ENCODE measurements around the gene ANKDD1B. TPM values are rescaled to one million over a fixed set of nuclear protein-coding genes. Genes with fewer than 3 reads are reported as not detected.
"Not testable (repeated sequence)": the region's sequence is repeated elsewhere in the genome, so short reads cannot be mapped to it uniquely, and the experiment has no call there.

Gene ANKDD1B
- total and polyA plus RNA-seq, 2 of the 13 experiments (the other 11 are each of a cell fraction or from before 2014, with no cell fraction given): 0.12 to 0.27 TPM

- TF ChIP-seq DBP (CRISPR knock-in tag; IDR thresholded peaks at IDR 0.05; ENCODE audit: not compliant biosample characterization) (no peak), SOX13 (IDR thresholded peaks at IDR 0.05) (no peak), SOX13 (CRISPR knock-in tag; conservative IDR thresholded peaks at IDR 0.05 in 1 of 2, IDR thresholded peaks at IDR 0.05 in 1 of 2) (no peak), PCBP2 (optimal IDR thresholded peaks at IDR 0.05; ENCODE audit: low read depth, low read length, poor library complexity, severe bottlenecking) (no peak)
- TF ChIP-seq, protein P1, sequence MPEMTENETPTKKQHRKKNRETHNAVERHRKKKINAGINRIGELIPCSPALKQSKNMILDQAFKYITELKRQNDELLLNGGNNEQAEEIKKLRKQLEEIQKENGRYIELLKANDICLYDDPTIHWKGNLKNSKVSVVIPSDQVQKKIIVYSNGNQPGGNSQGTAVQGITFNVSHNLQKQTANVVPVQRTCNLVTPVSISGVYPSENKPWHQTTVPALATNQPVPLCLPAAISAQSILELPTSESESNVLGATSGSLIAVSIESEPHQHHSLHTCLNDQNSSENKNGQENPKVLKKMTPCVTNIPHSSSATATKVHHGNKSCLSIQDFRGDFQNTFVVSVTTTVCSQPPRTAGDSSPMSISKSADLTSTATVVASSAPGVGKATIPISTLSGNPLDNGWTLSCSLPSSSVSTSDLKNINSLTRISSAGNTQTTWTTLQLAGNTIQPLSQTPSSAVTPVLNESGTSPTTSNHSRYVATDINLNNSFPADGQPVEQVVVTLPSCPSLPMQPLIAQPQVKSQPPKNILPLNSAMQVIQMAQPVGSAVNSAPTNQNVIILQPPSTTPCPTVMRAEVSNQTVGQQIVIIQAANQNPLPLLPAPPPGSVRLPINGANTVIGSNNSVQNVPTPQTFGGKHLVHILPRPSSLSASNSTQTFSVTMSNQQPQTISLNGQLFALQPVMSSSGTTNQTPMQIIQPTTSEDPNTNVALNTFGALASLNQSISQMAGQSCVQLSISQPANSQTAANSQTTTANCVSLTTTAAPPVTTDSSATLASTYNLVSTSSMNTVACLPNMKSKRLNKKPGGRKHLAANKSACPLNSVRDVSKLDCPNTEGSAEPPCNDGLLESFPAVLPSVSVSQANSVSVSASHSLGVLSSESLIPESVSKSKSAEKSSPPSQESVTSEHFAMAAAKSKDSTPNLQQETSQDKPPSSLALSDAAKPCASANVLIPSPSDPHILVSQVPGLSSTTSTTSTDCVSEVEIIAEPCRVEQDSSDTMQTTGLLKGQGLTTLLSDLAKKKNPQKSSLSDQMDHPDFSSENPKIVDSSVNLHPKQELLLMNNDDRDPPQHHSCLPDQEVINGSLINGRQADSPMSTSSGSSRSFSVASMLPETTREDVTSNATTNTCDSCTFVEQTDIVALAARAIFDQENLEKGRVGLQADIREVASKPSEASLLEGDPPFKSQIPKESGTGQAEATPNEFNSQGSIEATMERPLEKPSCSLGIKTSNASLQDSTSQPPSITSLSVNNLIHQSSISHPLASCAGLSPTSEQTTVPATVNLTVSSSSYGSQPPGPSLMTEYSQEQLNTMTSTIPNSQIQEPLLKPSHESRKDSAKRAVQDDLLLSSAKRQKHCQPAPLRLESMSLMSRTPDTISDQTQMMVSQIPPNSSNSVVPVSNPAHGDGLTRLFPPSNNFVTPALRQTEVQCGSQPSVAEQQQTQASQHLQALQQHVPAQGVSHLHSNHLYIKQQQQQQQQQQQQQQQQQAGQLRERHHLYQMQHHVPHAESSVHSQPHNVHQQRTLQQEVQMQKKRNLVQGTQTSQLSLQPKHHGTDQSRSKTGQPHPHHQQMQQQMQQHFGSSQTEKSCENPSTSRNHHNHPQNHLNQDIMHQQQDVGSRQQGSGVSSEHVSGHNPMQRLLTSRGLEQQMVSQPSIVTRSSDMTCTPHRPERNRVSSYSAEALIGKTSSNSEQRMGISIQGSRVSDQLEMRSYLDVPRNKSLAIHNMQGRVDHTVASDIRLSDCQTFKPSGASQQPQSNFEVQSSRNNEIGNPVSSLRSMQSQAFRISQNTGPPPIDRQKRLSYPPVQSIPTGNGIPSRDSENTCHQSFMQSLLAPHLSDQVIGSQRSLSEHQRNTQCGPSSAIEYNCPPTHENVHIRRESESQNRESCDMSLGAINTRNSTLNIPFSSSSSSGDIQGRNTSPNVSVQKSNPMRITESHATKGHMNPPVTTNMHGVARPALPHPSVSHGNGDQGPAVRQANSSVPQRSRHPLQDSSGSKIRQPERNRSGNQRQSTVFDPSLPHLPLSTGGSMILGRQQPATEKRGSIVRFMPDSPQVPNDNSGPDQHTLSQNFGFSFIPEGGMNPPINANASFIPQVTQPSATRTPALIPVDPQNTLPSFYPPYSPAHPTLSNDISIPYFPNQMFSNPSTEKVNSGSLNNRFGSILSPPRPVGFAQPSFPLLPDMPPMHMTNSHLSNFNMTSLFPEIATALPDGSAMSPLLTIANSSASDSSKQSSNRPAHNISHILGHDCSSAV (CRISPR knock-in tag; IDR thresholded peaks at IDR 0.05; ENCODE audit: borderline replicate concordance): no peak
- TF ChIP-seq, protein P2, sequence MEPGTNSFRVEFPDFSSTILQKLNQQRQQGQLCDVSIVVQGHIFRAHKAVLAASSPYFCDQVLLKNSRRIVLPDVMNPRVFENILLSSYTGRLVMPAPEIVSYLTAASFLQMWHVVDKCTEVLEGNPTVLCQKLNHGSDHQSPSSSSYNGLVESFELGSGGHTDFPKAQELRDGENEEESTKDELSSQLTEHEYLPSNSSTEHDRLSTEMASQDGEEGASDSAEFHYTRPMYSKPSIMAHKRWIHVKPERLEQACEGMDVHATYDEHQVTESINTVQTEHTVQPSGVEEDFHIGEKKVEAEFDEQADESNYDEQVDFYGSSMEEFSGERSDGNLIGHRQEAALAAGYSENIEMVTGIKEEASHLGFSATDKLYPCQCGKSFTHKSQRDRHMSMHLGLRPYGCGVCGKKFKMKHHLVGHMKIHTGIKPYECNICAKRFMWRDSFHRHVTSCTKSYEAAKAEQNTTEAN (CRISPR knock-in tag; conservative IDR thresholded peaks at IDR 0.05): no peak
These were observed 36.5 kb upstream of the ANKDD1B start (continued) for GRCh38 chr5:75574791-75575190.

DNA sequence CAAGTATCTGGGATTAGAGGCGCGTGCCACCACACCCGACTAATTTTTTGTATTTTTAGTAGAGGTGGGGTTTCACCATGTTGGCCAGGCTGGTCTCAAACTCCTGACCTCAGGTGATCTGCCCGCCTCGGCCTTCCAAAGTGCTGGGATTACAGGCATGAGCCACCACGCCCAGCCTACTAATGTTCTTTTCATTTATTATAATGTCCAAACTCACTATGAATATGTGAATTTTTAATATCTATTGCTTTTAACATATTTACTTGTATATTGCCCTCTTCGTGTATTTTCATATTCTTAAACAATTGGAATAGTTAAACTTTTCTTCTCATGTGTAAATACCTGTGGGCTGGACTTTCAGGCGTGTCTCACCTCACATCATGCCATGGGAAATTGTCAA is 33.0 kb upstream of the ANKDD1B start:
- H4K20me1 ChIP-seq (ENCODE audit: insufficient read depth, low read length); H3K79me2 ChIP-seq (ENCODE audit: insufficient read depth, low read length); CTCF ChIA-PET (ENCODE audit: low intra/inter-chr PET ratio, low total read pairs); POLR2A ChIA-PET; H3K4me3 ChIP-seq (replicated peaks in 1 of 3; ENCODE audit: insufficient read depth in 1 of 3, low read depth in 2 of 3, low read length in 3 of 3); H3K9me3 ChIP-seq (ENCODE audit: low read length); in situ Hi-C loops (cut with HindIII; ENCODE audit: extremely low pct_ligation_motif_present, low pct_unique_long_range_greater_than_20kb); H3K27me3 ChIP-seq (ENCODE audit: control insufficient read depth in 1 of 2, insufficient read depth in 2 of 2, low read length in 2 of 2); intact Hi-C loops (cut with micrococcal nuclease; ENCODE audit: unreplicated experiment); ATAC-seq; BruUV-seq (replicated peaks); DNase-seq (ENCODE audit: low spot score); H3K9ac ChIP-seq (ENCODE audit: insufficient read depth, low read depth, low read length); H2AFZ ChIP-seq (ENCODE audit: low read length); H3K4me2 ChIP-seq (ENCODE audit: low read depth, low read length); H3K27ac ChIP-seq (ENCODE audit: extremely low read length, insufficient read depth, low read length); H3K4me1 ChIP-seq (ENCODE audit: insufficient read depth, low read length); FAIRE-seq: not testable (repeated sequence)
- 96% methylated on average over 8 of the region's 8 CpGs for WGBS (ENCODE audit: low lambda C conversion rate)
- H3K36me3 ChIP-seq (replicated peaks in 1 of 2; ENCODE audit: control insufficient read depth in 1 of 2, insufficient read depth in 2 of 2, low read length in 2 of 2): peaks cover 0 to 11% of the 10 kb centered on the region in 2 experiments; a peak in 3 of 5 replicates
